Amniotic stem cell (primary cell): ENCODE results near the gene ZNF311.
A peak's percentile ranks its signal among the peaks of the same experiment; 100 is the strongest.
"Not testable (repeated sequence)": the region's sequence is repeated elsewhere in the genome, so short reads cannot be mapped to it uniquely, and the experiment has no call there.

Experiments used
- DNase-seq: peaks from one replicate; lab custom pipeline; 2025; lab: John Stamatoyannopoulos, UW

ZNF311 gene

GRCh38 chr6:28982476-28983266 lies 22.4 kb downstream of the ZNF311 start:
- DNase-seq = no peak

GRCh38 chr6:28981833-28982475 lies 23.2 kb downstream of the ZNF311 start:
- DNase-seq = peak; percentile 41

- no peak for DNase-seq
Measured at GRCh38 chr6:28981431-28981832, 23.7 kb downstream of the ZNF311 start.

- peak; percentile 78 for DNase-seq
Measured at GRCh38 chr6:28980852-28981430, 24.2 kb downstream of the ZNF311 start.

GRCh38 chr6:28980137-28980851 lies 24.8 kb downstream of the ZNF311 start:
- DNase-seq = no peak

- DNase-seq = no peak
Measured at GRCh38 chr6:28979679-28980078, 25.4 kb downstream of the ZNF311 start.

- no peak for DNase-seq
Measured at GRCh38 chr6:28978959-28979561, 26.1 kb downstream of the ZNF311 start.

GRCh38 chr6:28978133-28978491 lies 27.0 kb downstream of the ZNF311 start:
- DNase-seq = no peak

- no peak for DNase-seq
Measured at GRCh38 chr6:28977341-28978132, 27.6 kb downstream of the ZNF311 start.

- DNase-seq = no peak
Measured at GRCh38 chr6:28976677-28977076, 28.4 kb downstream of the ZNF311 start.

GRCh38 chr6:28974505-28974904 lies 30.6 kb downstream of the ZNF311 start:
- no peak for DNase-seq

GRCh38 chr6:28970056-28970455 lies 35.1 kb downstream of the ZNF311 start:
- DNase-seq = not testable (repeated sequence)

GRCh38 chr6:28969129-28969528 lies 36.0 kb downstream of the ZNF311 start:
- DNase-seq = no peak

- no peak for DNase-seq
Measured at GRCh38 chr6:28968476-28968875, 36.6 kb downstream of the ZNF311 start.

- no peak for DNase-seq
Measured at GRCh38 chr6:28965706-28966105, 39.4 kb downstream of the ZNF311 start.

- DNase-seq = no peak
Measured at GRCh38 chr6:28960846-28961500, 44.1 kb downstream of the ZNF311 start.

- DNase-seq = not testable (repeated sequence)
Measured at GRCh38 chr6:28958561-28959243, 46.4 kb downstream of the ZNF311 start.

GRCh38 chr6:28957795-28958314 lies 47.3 kb downstream of the ZNF311 start:
- not testable (repeated sequence) for DNase-seq

GRCh38 chr6:28956331-28956730 lies 48.8 kb downstream of the ZNF311 start:
- no peak for DNase-seq
